Measurements from ENCODE around the gene SOX13. TPM values are rescaled to one million over a fixed set of nuclear protein-coding genes. Genes with fewer than 3 reads are reported as not detected.

The SOX13 gene
- total RNA-seq, 2 experiments from 2014 or later = 0.73 to 1.1 TPM

GRCh38 chr1:204142032-204142974, 69.4 kb downstream of the SOX13 start:
- Mint-ChIP-seq H3K4me1 (no peaks in the 10 kb centered on the region), H3K4me3 (no peak overlapping the region), H3K36me3 (ENCODE audit: low read depth) (no peaks in the 10 kb centered on the region), H3K27me3 (no peaks in the 10 kb centered on the region), H3K9me3 (ENCODE audit: low read depth) (no peaks in the 10 kb centered on the region), H3K27ac (no peak overlapping the region)
- ChIA-PET POLR2A (no interaction called here), CTCF (interaction anchor here (0.6 to 1.4 kb wide), 5 partner anchors 14 to 256 kb away, joined by 3 to 10 read pairs (median 3); no protein-coding TSS in a partner anchor)
- intact Hi-C loops (cut with DNase I, micrococcal nuclease) = no loop called here
- DNase-seq (no peak), ATAC-seq (peak; percentile 66)

DNA sequence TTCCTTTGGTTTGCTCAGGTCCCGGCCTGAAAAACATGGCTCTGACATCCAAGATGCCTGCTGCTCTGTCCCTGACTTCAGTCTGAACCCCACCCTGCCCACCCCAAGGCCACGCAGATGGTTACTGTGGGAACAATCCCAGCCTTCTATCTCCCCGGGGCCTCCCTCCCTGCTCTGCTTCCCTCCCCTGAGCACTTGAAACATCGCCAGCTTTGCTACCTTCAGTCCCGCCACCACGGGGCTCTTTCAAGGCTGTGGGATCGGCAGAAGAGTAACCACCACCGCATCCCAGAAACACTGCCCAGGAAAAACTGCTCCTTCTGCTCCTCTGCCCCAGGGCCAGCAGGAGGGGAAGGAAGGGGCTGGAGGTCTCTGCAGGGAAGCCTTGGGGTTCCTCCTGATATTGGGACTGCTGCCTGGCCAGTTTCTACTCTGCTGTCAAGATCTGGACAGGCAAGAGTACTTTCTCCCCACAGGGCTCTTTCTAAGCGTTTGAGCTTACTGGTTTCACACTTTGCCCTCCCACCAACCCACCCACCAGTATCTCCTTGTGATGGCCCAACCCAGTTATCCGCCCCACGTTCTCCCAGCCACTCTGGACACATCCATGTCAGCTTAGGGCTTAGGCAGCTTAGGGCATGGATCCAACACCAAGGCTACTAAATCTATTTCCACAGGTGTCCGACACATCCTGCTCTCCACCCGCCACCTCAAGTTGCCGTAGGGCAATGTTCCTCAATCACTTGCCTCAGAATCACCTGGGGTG, 70.5 kb downstream of the SOX13 start:
- Mint-ChIP-seq H3K27me3 (no peaks in the 10 kb centered on the region), H3K36me3 (ENCODE audit: low read depth) (no peaks in the 10 kb centered on the region), H3K9me3 (ENCODE audit: low read depth) (no peaks in the 10 kb centered on the region), H3K27ac (no peak overlapping the region), H3K4me3 (no peak overlapping the region), H3K4me1 (no peaks in the 10 kb centered on the region)
- DNase-seq = no peak
- intact Hi-C loops (cut with DNase I, micrococcal nuclease) = no loop called here
- ChIA-PET POLR2A (no interaction called here), CTCF (interaction anchor here (0.8 kb wide), 1 partner anchor 21 kb away, joined by 3 read pairs; no protein-coding TSS in a partner anchor)
- ATAC-seq = no peak

DNA sequence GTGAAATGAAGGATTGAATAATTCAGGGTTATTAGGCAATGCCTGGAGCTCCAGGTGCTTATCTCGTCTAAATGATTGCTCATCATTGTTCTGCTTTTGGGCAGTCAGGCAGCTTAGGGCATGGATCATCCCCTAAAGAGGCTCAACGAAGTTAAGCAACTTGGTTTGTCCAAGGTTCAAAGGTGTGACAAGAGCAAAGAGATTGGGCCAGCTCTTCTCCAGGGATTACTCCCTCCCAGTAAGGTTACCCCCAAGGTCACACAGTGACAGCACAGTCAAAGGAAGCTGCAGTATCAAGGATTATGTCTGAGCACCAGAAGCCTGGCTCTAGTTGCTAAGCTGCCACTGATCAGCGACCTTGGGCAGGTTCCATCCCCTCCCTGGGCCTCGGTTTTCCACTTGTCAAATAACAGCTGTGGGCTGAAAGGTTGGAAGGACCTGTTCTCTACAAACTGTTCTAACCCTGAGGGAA, 72.2 kb downstream of the SOX13 start:
- H3K4me3 Mint-ChIP-seq = no peak overlapping the region
- no peak overlapping the region for H3K27ac Mint-ChIP-seq
- H3K27me3 Mint-ChIP-seq = no peaks in the 10 kb centered on the region
- ATAC-seq = no peak
- POLR2A ChIA-PET = no interaction called here
- no peaks in the 10 kb centered on the region for H3K4me1 Mint-ChIP-seq
- H3K36me3 Mint-ChIP-seq (ENCODE audit: low read depth) = no peaks in the 10 kb centered on the region
- H3K9me3 Mint-ChIP-seq (ENCODE audit: low read depth) = no peaks in the 10 kb centered on the region
- CTCF ChIA-PET = interaction anchor here (0.6 to 2.3 kb wide), 2 partner anchors 16 to 647 kb away, joined by 4 to 7 read pairs; no protein-coding TSS in a partner anchor
- intact Hi-C loops (cut with DNase I, micrococcal nuclease) = no loop called here
- DNase-seq = no peak

DNA sequence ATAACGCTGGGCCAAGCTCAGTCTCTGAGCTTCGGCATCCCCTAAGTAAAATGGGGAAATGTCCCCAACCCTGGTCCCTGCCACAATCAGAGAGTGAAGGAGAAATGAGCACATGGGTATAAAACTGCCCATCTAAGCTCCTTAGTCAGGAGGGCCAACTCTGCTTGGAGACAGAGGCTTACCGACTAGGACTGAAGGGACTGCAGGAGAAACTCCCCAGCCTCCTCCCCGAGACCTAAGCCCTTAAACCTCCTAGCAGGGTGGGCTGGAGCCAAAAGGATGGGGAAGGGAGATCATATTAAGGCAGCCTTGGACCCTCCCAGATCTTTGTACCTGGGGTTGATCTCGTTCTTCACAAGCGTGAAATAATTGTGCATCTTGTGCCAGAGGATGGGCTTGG, 73.4 kb downstream of the SOX13 start:
- H3K4me3 Mint-ChIP-seq = no peak overlapping the region
- no peaks in the 10 kb centered on the region for H3K36me3 Mint-ChIP-seq (ENCODE audit: low read depth)
- ChIA-PET POLR2A (no interaction called here), CTCF (interaction anchor here (0.6 to 2.3 kb wide), 2 partner anchors 17 to 97 kb away, joined by 3 to 7 read pairs; no protein-coding TSS in a partner anchor)
- no peaks in the 10 kb centered on the region for H3K27me3 Mint-ChIP-seq
- H3K4me1 Mint-ChIP-seq = no peaks in the 10 kb centered on the region
- no peaks in the 10 kb centered on the region for H3K9me3 Mint-ChIP-seq (ENCODE audit: low read depth)
- no peak for ATAC-seq
- H3K27ac Mint-ChIP-seq = no peak overlapping the region
- intact Hi-C loops (cut with DNase I, micrococcal nuclease) = no loop called here
- no peak for DNase-seq

- intact Hi-C loops (cut with DNase I, micrococcal nuclease) = no loop called here
- CTCF ChIA-PET = no interaction called here
- no peaks in the 10 kb centered on the region for H3K4me1 Mint-ChIP-seq
- no peak overlapping the region for H3K4me3 Mint-ChIP-seq
- H3K27ac Mint-ChIP-seq = no peak overlapping the region
- H3K27me3 Mint-ChIP-seq = no peaks in the 10 kb centered on the region
- POLR2A ChIA-PET = no interaction called here
- DNase-seq (no peak), ATAC-seq (no peak)
- H3K9me3 Mint-ChIP-seq (ENCODE audit: low read depth) = no peaks in the 10 kb centered on the region
- H3K36me3 Mint-ChIP-seq (ENCODE audit: low read depth) = no peaks in the 10 kb centered on the region
Observed at GRCh38 chr1:204146965-204147364, 74.0 kb downstream of the SOX13 start.

- Mint-ChIP-seq H3K4me1 (peaks cover 4% of the 10 kb centered on the region), H3K27me3 (no peaks in the 10 kb centered on the region), H3K36me3 (ENCODE audit: low read depth) (no peaks in the 10 kb centered on the region), H3K27ac (no peak overlapping the region), H3K4me3 (no peak overlapping the region), H3K9me3 (ENCODE audit: low read depth) (no peaks in the 10 kb centered on the region)
- intact Hi-C loops (cut with DNase I, micrococcal nuclease) = no loop called here
- CTCF ChIA-PET = no interaction called here
- no peak for ATAC-seq
- DNase-seq = no peak
- POLR2A ChIA-PET = no interaction called here
Observed at GRCh38 chr1:204147406-204148383, 74.8 kb downstream of the SOX13 start.

DNA sequence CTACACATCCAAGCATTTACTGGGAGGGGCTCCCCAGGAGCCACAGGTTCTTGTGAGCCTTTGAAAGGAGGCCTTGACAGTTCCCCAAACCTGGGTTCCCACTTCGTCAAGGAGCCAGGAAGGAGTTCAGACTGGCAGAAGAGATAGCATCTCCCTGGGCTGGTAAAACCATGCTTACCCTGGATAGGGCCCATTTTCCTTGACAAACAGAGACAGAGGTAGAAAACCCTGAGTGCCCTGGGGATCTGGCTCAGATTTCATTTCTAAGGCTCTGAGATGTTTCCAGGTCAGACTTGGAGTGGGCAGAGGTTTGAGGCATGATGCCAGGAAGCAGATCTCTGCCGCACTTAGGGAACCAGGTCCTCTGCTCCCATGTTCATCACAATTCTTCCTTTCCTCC, 76.2 kb downstream of the SOX13 start:
- Mint-ChIP-seq H3K4me3 (no peak overlapping the region), H3K9me3 (ENCODE audit: low read depth) (no peaks in the 10 kb centered on the region), H3K27ac (no peak overlapping the region), H3K36me3 (ENCODE audit: low read depth) (no peaks in the 10 kb centered on the region), H3K4me1 (peaks cover 4% of the 10 kb centered on the region), H3K27me3 (no peaks in the 10 kb centered on the region)
- no peak for DNase-seq
- ATAC-seq = no peak
- POLR2A ChIA-PET = no interaction called here
- CTCF ChIA-PET = interaction anchor here (0.5 to 1.5 kb wide), 3 partner anchors 14 to 410 kb away, joined by 3 to 4 read pairs (median 3); no protein-coding TSS in a partner anchor
- intact Hi-C loops (cut with DNase I, micrococcal nuclease) = no loop called here

- intact Hi-C loops (cut with DNase I, micrococcal nuclease) = no loop called here
- peak overlapping the region; percentile 40 for H3K4me3 Mint-ChIP-seq
- ChIA-PET POLR2A (no interaction called here), CTCF (interaction anchor here (0.6 to 1.5 kb wide), 4 partner anchors 14 to 296 kb away, joined by 3 to 4 read pairs (median 4); no protein-coding TSS in a partner anchor)
- H3K27me3 Mint-ChIP-seq = no peaks in the 10 kb centered on the region
- peaks cover 4% of the 10 kb centered on the region for H3K4me1 Mint-ChIP-seq
- H3K9me3 Mint-ChIP-seq (ENCODE audit: low read depth) = no peaks in the 10 kb centered on the region
- H3K27ac Mint-ChIP-seq = no peak overlapping the region
- H3K36me3 Mint-ChIP-seq (ENCODE audit: low read depth) = no peaks in the 10 kb centered on the region
- DNase-seq (no peak), ATAC-seq (no peak)
Observed at GRCh38 chr1:204149635-204150565, 77.0 kb downstream of the SOX13 start.

- Mint-ChIP-seq H3K36me3 (ENCODE audit: low read depth) (no peaks in the 10 kb centered on the region), H3K27me3 (no peaks in the 10 kb centered on the region), H3K4me3 (peak overlapping the region; percentile 40), H3K9me3 (ENCODE audit: low read depth) (no peaks in the 10 kb centered on the region), H3K27ac (no peak overlapping the region), H3K4me1 (peaks cover 4% of the 10 kb centered on the region)
- POLR2A ChIA-PET = no interaction called here
- CTCF ChIA-PET = interaction anchor here (0.5 to 1.5 kb wide), 5 partner anchors 12 to 669 kb away, joined by 3 to 5 read pairs (median 3); no protein-coding TSS in a partner anchor
- ATAC-seq (peak; percentile 24), DNase-seq (peak; percentile 20)
- intact Hi-C loops (cut with DNase I, micrococcal nuclease) = no loop called here
Observed at GRCh38 chr1:204150702-204151551, 78.0 kb downstream of the SOX13 start.
